ENCODE data around the gene FIBP. TPM values are rescaled to one million over a fixed set of nuclear protein-coding genes. Genes with fewer than 3 reads are reported as not detected.

Gene FIBP
- total RNA-seq, 1 experiment from 2014 or later: 105 TPM

- peak; percentile 75 to 88 for DNase-seq
- Histone ChIP-seq H3K4me2 (peak overlapping the region; percentile 91), H4K20me1 (ENCODE audit: insufficient read depth) (peaks cover 40% of the 10 kb centered on the region), H3K9me3 (ENCODE audit: insufficient read depth, low read depth) (no peaks in the 10 kb centered on the region), H3K4me1 (replicated peaks; ENCODE audit: insufficient read depth) (peaks cover 71% of the 10 kb centered on the region), H3K27ac (peak overlapping the region; percentile 95), H3F3A (ENCODE audit: insufficient read depth, low read depth) (peaks cover 80% of the 10 kb centered on the region), H3K36me3 (ENCODE audit: low read depth) (peaks cover 27% of the 10 kb centered on the region), H3K9me2 (ENCODE audit: insufficient read depth) (no peaks in the 10 kb centered on the region), H2AFZ (peak overlapping the region; percentile 29; the same call in 1 of the 2 replicates), H3K27me3 (ENCODE audit: insufficient read depth, low read depth) (no peaks in the 10 kb centered on the region), H3K79me2 (ENCODE audit: low read depth) (peaks cover 62% of the 10 kb centered on the region), H3K4me3 (peak overlapping the region; percentile 96)
- POLR2A ChIA-PET (ENCODE audit: unreplicated experiment): interaction anchor here (0.6 to 2.2 kb wide), 3 partner anchors 9 to 16 kb away, joined by 4 to 34 read pairs (median 4); partner anchors contain the start of gene CCDC85B
- no peak for TF ChIP-seq EZH2 (IDR thresholded peaks at IDR 0.05; ENCODE audit: low read depth)
- 0 out of 2 replicates have a peak, but pooled peaks have one; percentile 23 for TF ChIP-seq CTCF (conservative IDR thresholded peaks at IDR 0.05)
- no TSS peak for BruUV-seq (replicated peaks)
- CTCF ChIA-PET: interaction anchor here (0.7 kb wide), 1 partner anchor 14 kb away, joined by 5 read pairs; no protein-coding TSS in a partner anchor
- intact Hi-C loops (cut with micrococcal nuclease; ENCODE audit: unreplicated experiment): no loop called here
Measured at GRCh38 chr11:65899356-65900124, 11.3 kb upstream of the FIBP start.

GRCh38 chr11:65898656-65899355 is 10.5 kb upstream of the FIBP start:
- peaks cover 69% of the 10 kb centered on the region for H3K79me2 ChIP-seq (ENCODE audit: low read depth)
- H3K27ac ChIP-seq: peak overlapping the region; percentile 95
- peaks cover 65% of the 10 kb centered on the region for H3K4me1 ChIP-seq (replicated peaks; ENCODE audit: insufficient read depth)
- no peak for TF ChIP-seq CTCF (conservative IDR thresholded peaks at IDR 0.05)
- no peak for TF ChIP-seq EZH2 (IDR thresholded peaks at IDR 0.05; ENCODE audit: low read depth)
- H3K4me2 ChIP-seq: peak overlapping the region; percentile 91
- BruUV-seq (replicated peaks): TSS peak; percentile 28
- CTCF ChIA-PET: interaction anchor here (0.6 to 1.3 kb wide), 6 partner anchors 10 to 56 kb away, joined by 3 to 13 read pairs (median 8); no protein-coding TSS in a partner anchor
- H3F3A ChIP-seq (ENCODE audit: insufficient read depth, low read depth): peaks cover 81% of the 10 kb centered on the region
- POLR2A ChIA-PET (ENCODE audit: unreplicated experiment): interaction anchor here (0.6 to 2.2 kb wide), 3 partner anchors 9 to 17 kb away, joined by 3 to 34 read pairs (median 4); partner anchors contain the start of genes CCDC85B and FIBP
- no peak for DNase-seq
- H3K4me3 ChIP-seq: peak overlapping the region; percentile 96
- H3K9me3 ChIP-seq (ENCODE audit: insufficient read depth, low read depth): no peaks in the 10 kb centered on the region
- intact Hi-C loops (cut with micrococcal nuclease; ENCODE audit: unreplicated experiment): no loop called here
- H2AFZ ChIP-seq: no peak overlapping the region
- H3K36me3 ChIP-seq (ENCODE audit: low read depth): peaks cover 27% of the 10 kb centered on the region
- H4K20me1 ChIP-seq (ENCODE audit: insufficient read depth): peaks cover 47% of the 10 kb centered on the region
- no peaks in the 10 kb centered on the region for H3K27me3 ChIP-seq (ENCODE audit: insufficient read depth, low read depth)
- H3K9me2 ChIP-seq (ENCODE audit: insufficient read depth): no peaks in the 10 kb centered on the region

GRCh38 chr11:65897020-65897471 is 8.8 kb upstream of the FIBP start:
- TF ChIP-seq CTCF (conservative IDR thresholded peaks at IDR 0.05): no peak
- TF ChIP-seq EZH2 (IDR thresholded peaks at IDR 0.05; ENCODE audit: low read depth): no peak
- Histone ChIP-seq H3K36me3 (ENCODE audit: low read depth) (peaks cover 27% of the 10 kb centered on the region), H3K4me3 (peak overlapping the region; percentile 96; the same call in 1 of the 2 replicates), H3K79me2 (ENCODE audit: low read depth) (peaks cover 80% of the 10 kb centered on the region), H4K20me1 (ENCODE audit: insufficient read depth) (peaks cover 52% of the 10 kb centered on the region), H2AFZ (no peak overlapping the region), H3K9me3 (ENCODE audit: insufficient read depth, low read depth) (no peaks in the 10 kb centered on the region), H3K27me3 (ENCODE audit: insufficient read depth, low read depth) (no peaks in the 10 kb centered on the region), H3K4me1 (replicated peaks; ENCODE audit: insufficient read depth) (peaks cover 47% of the 10 kb centered on the region), H3K27ac (peak overlapping the region; percentile 95), H3K4me2 (peak overlapping the region; percentile 91), H3F3A (ENCODE audit: insufficient read depth, low read depth) (peaks cover 83% of the 10 kb centered on the region), H3K9me2 (ENCODE audit: insufficient read depth) (no peaks in the 10 kb centered on the region)
- DNase-seq: no peak
- BruUV-seq (replicated peaks): no TSS peak
- ChIA-PET POLR2A (ENCODE audit: unreplicated experiment) (interaction anchor here (0.6 to 2.2 kb wide), 2 partner anchors 19 to 327 kb away, joined by 4 to 34 read pairs; partner anchors contain the start of gene ZNRD2), CTCF (interaction anchor here (1.3 kb wide), 2 partner anchors 9 to 12 kb away, joined by 4 to 10 read pairs; partner anchors contain the start of gene FIBP)
- intact Hi-C loops (cut with micrococcal nuclease; ENCODE audit: unreplicated experiment): no loop called here

Data from PC-9 (cell line).